ENCODE data around the gene KLK7. TPM values are rescaled to one million over a fixed set of nuclear protein-coding genes. Genes with fewer than 3 reads are reported as not detected.

Gene KLK7
- total and polyA plus RNA-seq, 2 experiments from 2014 or later: 0.20 to 2.8 TPM

- WGBS (ENCODE audit: low lambda C conversion rate, missing lambda C conversion rate): 53% methylated on average over 20 of the region's 20 CpGs
These were observed 15.6 kb downstream of the KLK7 start for GRCh38 chr19:50967929-50968715.

GRCh38 chr19:50964266-50964665, 19.5 kb downstream of the KLK7 start:
- no peaks in the 10 kb centered on the region for H3K36me3 ChIP-seq (replicated peaks; ENCODE audit: insufficient read depth, low read depth)
- H3K9me3 ChIP-seq (ENCODE audit: low read depth): no peaks in the 10 kb centered on the region
- H4K20me1 ChIP-seq (ENCODE audit: insufficient read depth, poor library complexity, severe bottlenecking): no peaks in the 10 kb centered on the region
- DNase-seq (ENCODE audit: low spot score): no peak
- H2AFZ ChIP-seq: no peak overlapping the region
- TF ChIP-seq EZH2 (IDR thresholded peaks at IDR 0.05; ENCODE audit: borderline replicate concordance): no peak
- no peak for TF ChIP-seq CTCF (IDR thresholded peaks at IDR 0.05; ENCODE audit: poor library complexity)
- no peak for TF ChIP-seq EZH2phosphoT487 (IDR thresholded peaks at IDR 0.05; ENCODE audit: low read depth, severe bottlenecking, unreplicated experiment)
- no peaks in the 10 kb centered on the region for H3K4me1 ChIP-seq (ENCODE audit: insufficient read depth)
- WGBS (ENCODE audit: low lambda C conversion rate, missing lambda C conversion rate): 81% methylated on average over 3 of the region's 3 CpGs
- no peaks in the 10 kb centered on the region for H3K9me2 ChIP-seq (replicated peaks; ENCODE audit: insufficient read depth)
- no peak overlapping the region for H3K27ac ChIP-seq
- H3K79me2 ChIP-seq: no peaks in the 10 kb centered on the region
- no peaks in the 10 kb centered on the region for H3K27me3 ChIP-seq
- no peak overlapping the region for H3K4me3 ChIP-seq
- no peak overlapping the region for H3K4me2 ChIP-seq

More at GRCh38 chr19:50967929-50968715, 15.6 kb downstream of the KLK7 start:
- no peaks in the 10 kb centered on the region for H3K9me3 ChIP-seq (ENCODE audit: low read depth)
- H3K9me2 ChIP-seq (replicated peaks; ENCODE audit: insufficient read depth): no peaks in the 10 kb centered on the region
- DNase-seq (ENCODE audit: low spot score): no peak
- no peak for TF ChIP-seq EZH2 (IDR thresholded peaks at IDR 0.05; ENCODE audit: borderline replicate concordance)
- TF ChIP-seq EZH2phosphoT487 (IDR thresholded peaks at IDR 0.05; ENCODE audit: low read depth, severe bottlenecking, unreplicated experiment): no peak
- TF ChIP-seq CTCF (IDR thresholded peaks at IDR 0.05; ENCODE audit: poor library complexity): no peak
- no peaks in the 10 kb centered on the region for H3K4me1 ChIP-seq (ENCODE audit: insufficient read depth)
- no peaks in the 10 kb centered on the region for H4K20me1 ChIP-seq (ENCODE audit: insufficient read depth, poor library complexity, severe bottlenecking)
- H3K27me3 ChIP-seq: no peaks in the 10 kb centered on the region
- no peak overlapping the region for H2AFZ ChIP-seq
- no peaks in the 10 kb centered on the region for H3K79me2 ChIP-seq
- no peak overlapping the region for H3K4me3 ChIP-seq
- no peak overlapping the region for H3K4me2 ChIP-seq
- no peaks in the 10 kb centered on the region for H3K36me3 ChIP-seq (replicated peaks; ENCODE audit: insufficient read depth, low read depth)
- no peak overlapping the region for H3K27ac ChIP-seq

GRCh38 chr19:50963381-50963780, 20.3 kb downstream of the KLK7 start:
- no peaks in the 10 kb centered on the region for H3K36me3 ChIP-seq (replicated peaks; ENCODE audit: insufficient read depth, low read depth)
- H4K20me1 ChIP-seq (ENCODE audit: insufficient read depth, poor library complexity, severe bottlenecking): no peaks in the 10 kb centered on the region
- no peaks in the 10 kb centered on the region for H3K27me3 ChIP-seq
- no peak overlapping the region for H3K4me3 ChIP-seq
- no peak overlapping the region for H3K4me2 ChIP-seq
- no peak overlapping the region for H2AFZ ChIP-seq
- no peak overlapping the region for H3K27ac ChIP-seq
- DNase-seq (ENCODE audit: low spot score): no peak
- WGBS (ENCODE audit: low lambda C conversion rate, missing lambda C conversion rate): 90% methylated on average over 6 of the region's 6 CpGs
- H3K9me3 ChIP-seq (ENCODE audit: low read depth): no peaks in the 10 kb centered on the region
- no peaks in the 10 kb centered on the region for H3K79me2 ChIP-seq
- H3K9me2 ChIP-seq (replicated peaks; ENCODE audit: insufficient read depth): no peaks in the 10 kb centered on the region
- no peak for TF ChIP-seq CTCF (IDR thresholded peaks at IDR 0.05; ENCODE audit: poor library complexity)
- TF ChIP-seq EZH2 (IDR thresholded peaks at IDR 0.05; ENCODE audit: borderline replicate concordance): no peak
- no peak for TF ChIP-seq EZH2phosphoT487 (IDR thresholded peaks at IDR 0.05; ENCODE audit: low read depth, severe bottlenecking, unreplicated experiment)
- H3K4me1 ChIP-seq (ENCODE audit: insufficient read depth): no peaks in the 10 kb centered on the region

Measured in hepatocyte (in vitro differentiated cells).